ENCODE results near the gene GET4. TPM values are rescaled to one million over a fixed set of nuclear protein-coding genes. Genes with fewer than 3 reads are reported as not detected.
"Not testable (repeated sequence)": the region's sequence is repeated elsewhere in the genome, so short reads cannot be mapped to it uniquely, and the experiment has no call there.

The GET4 gene
- total and polyA plus RNA-seq, 2 experiments from 2014 or later = 48.3 to 102 TPM

DNA sequence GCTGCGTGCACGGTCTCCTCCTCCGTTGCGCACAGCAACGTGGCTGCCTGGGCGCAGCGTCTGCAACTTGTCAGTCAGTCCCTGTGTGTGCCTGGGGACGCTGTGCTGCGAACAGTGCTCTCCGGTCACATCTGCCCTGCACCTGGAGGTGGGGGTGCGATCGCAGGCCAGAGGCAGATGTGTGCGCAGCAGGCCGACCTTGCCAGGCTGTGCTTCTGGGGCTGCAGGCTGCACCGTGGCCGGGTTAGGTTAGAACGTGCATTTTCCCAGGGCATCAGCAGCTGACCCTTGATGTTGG is 8.2 kb upstream of the GET4 start:
- Histone ChIP-seq H3K4me3 (no peak overlapping the region), H3K27ac (no peak overlapping the region), H3K36me3 (replicated peaks; ENCODE audit: insufficient read depth, low read depth) (no peaks in the 10 kb centered on the region), H3K27me3 (no peaks in the 10 kb centered on the region), H3K9me3 (ENCODE audit: low read depth) (no peaks in the 10 kb centered on the region), H3K9me2 (replicated peaks; ENCODE audit: insufficient read depth) (no peaks in the 10 kb centered on the region), H3K79me2 (no peaks in the 10 kb centered on the region), H2AFZ (no peak overlapping the region), H3K4me1 (ENCODE audit: insufficient read depth) (no peaks in the 10 kb centered on the region), H4K20me1 (ENCODE audit: insufficient read depth, poor library complexity, severe bottlenecking) (no peaks in the 10 kb centered on the region), H3K4me2 (no peak overlapping the region)
- no peak for DNase-seq (ENCODE audit: low spot score)
- 96% methylated on average over 17 of the region's 17 CpGs for WGBS (ENCODE audit: low lambda C conversion rate, missing lambda C conversion rate)
- no peak for TF ChIP-seq EZH2phosphoT487 (IDR thresholded peaks at IDR 0.05; ENCODE audit: low read depth, severe bottlenecking, unreplicated experiment)
- no peak for TF ChIP-seq EZH2 (IDR thresholded peaks at IDR 0.05; ENCODE audit: borderline replicate concordance)
- TF ChIP-seq, protein P1, sequence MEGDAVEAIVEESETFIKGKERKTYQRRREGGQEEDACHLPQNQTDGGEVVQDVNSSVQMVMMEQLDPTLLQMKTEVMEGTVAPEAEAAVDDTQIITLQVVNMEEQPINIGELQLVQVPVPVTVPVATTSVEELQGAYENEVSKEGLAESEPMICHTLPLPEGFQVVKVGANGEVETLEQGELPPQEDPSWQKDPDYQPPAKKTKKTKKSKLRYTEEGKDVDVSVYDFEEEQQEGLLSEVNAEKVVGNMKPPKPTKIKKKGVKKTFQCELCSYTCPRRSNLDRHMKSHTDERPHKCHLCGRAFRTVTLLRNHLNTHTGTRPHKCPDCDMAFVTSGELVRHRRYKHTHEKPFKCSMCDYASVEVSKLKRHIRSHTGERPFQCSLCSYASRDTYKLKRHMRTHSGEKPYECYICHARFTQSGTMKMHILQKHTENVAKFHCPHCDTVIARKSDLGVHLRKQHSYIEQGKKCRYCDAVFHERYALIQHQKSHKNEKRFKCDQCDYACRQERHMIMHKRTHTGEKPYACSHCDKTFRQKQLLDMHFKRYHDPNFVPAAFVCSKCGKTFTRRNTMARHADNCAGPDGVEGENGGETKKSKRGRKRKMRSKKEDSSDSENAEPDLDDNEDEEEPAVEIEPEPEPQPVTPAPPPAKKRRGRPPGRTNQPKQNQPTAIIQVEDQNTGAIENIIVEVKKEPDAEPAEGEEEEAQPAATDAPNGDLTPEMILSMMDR (IDR thresholded peaks at IDR 0.05; ENCODE audit: poor library complexity) = no peak

DNA sequence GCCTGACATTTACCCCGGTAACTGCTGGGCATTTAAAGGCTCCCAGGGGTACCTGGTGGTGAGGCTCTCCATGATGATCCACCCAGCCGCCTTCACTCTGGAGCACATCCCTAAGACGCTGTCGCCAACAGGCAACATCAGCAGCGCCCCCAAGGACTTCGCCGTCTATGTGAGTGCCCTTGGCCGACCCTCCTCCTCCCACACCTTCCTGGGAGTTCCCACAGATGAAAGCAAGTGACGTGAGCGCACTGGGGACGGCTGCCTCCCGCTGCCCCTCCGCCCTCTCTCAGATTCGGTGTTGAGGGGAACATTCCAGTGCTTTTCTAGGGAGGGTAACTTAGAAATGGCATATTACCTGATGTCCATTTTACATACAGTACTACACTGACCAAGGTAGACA is 7.0 kb upstream of the GET4 start:
- no peaks in the 10 kb centered on the region for H3K36me3 ChIP-seq (replicated peaks; ENCODE audit: insufficient read depth, low read depth)
- H3K9me3 ChIP-seq (ENCODE audit: low read depth) = no peaks in the 10 kb centered on the region

DNA sequence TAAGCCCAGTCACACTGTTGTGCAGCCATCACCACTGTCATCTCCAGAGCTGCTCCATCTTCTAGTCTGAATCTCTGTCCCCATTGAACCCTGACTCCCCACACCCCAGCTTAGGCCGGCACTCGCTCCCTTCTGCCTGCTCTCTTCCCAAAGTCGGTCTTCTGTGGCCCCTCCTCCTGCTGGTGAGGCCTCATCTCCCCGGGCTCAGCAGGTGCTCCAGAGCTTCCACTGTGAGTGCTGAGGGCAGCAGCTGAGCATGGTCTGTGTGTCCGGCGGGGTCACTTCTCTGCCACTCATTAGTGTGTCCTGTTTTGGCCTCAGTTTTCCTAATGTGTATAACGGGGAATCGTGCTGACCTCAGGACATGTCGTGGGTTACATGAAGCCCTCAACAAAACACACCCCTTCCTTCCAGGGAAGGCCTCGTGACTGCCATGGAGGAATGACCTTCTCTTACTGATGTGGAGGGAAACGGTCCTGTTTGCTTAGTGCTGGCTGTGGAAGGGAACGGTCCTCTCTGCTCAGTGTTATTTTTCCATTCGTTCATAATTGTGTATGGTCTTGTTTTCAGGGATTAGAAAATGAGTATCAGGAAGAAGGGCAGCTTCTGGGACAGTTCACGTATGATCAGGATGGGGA is 4.3 kb upstream of the GET4 start:
- H4K20me1 ChIP-seq (ENCODE audit: insufficient read depth, poor library complexity, severe bottlenecking) = no peaks in the 10 kb centered on the region
- no peaks in the 10 kb centered on the region for H3K36me3 ChIP-seq (replicated peaks; ENCODE audit: insufficient read depth, low read depth)
- H3K9me2 ChIP-seq (replicated peaks; ENCODE audit: insufficient read depth) = no peaks in the 10 kb centered on the region
- no peaks in the 10 kb centered on the region for H3K79me2 ChIP-seq
- DNase-seq (ENCODE audit: low spot score) = no peak
- H3K4me3 ChIP-seq = no peak overlapping the region
- TF ChIP-seq EZH2 (IDR thresholded peaks at IDR 0.05; ENCODE audit: borderline replicate concordance) (no peak), EZH2phosphoT487 (IDR thresholded peaks at IDR 0.05; ENCODE audit: low read depth, severe bottlenecking, unreplicated experiment) (no peak)
- TF ChIP-seq, protein P1 (IDR thresholded peaks at IDR 0.05; ENCODE audit: poor library complexity) = no peak
- H2AFZ ChIP-seq = no peak overlapping the region
- H3K27me3 ChIP-seq = no peaks in the 10 kb centered on the region
- 91% methylated on average over 14 of the region's 14 CpGs for WGBS (ENCODE audit: low lambda C conversion rate, missing lambda C conversion rate)
- no peaks in the 10 kb centered on the region for H3K9me3 ChIP-seq (ENCODE audit: low read depth)
- no peak overlapping the region for H3K4me2 ChIP-seq
- H3K27ac ChIP-seq = no peak overlapping the region
- peaks cover 12% of the 10 kb centered on the region for H3K4me1 ChIP-seq (ENCODE audit: insufficient read depth)

More for the DNA sequence above, 7.0 kb upstream of the GET4 start:
- Histone ChIP-seq H3K27ac (no peak overlapping the region), H3K27me3 (no peaks in the 10 kb centered on the region), H3K4me1 (ENCODE audit: insufficient read depth) (no peaks in the 10 kb centered on the region), H3K9me2 (replicated peaks; ENCODE audit: insufficient read depth) (no peaks in the 10 kb centered on the region), H3K79me2 (no peaks in the 10 kb centered on the region), H3K4me2 (no peak overlapping the region), H4K20me1 (ENCODE audit: insufficient read depth, poor library complexity, severe bottlenecking) (no peaks in the 10 kb centered on the region), H2AFZ (no peak overlapping the region), H3K4me3 (no peak overlapping the region)
- no peak for DNase-seq (ENCODE audit: low spot score)
- WGBS (ENCODE audit: low lambda C conversion rate, missing lambda C conversion rate) = 97% methylated on average over 14 of the region's 14 CpGs
- TF ChIP-seq, protein P1 (IDR thresholded peaks at IDR 0.05; ENCODE audit: poor library complexity) = no peak
- TF ChIP-seq EZH2 (IDR thresholded peaks at IDR 0.05; ENCODE audit: borderline replicate concordance) = no peak
- no peak for TF ChIP-seq EZH2phosphoT487 (IDR thresholded peaks at IDR 0.05; ENCODE audit: low read depth, severe bottlenecking, unreplicated experiment)

DNA sequence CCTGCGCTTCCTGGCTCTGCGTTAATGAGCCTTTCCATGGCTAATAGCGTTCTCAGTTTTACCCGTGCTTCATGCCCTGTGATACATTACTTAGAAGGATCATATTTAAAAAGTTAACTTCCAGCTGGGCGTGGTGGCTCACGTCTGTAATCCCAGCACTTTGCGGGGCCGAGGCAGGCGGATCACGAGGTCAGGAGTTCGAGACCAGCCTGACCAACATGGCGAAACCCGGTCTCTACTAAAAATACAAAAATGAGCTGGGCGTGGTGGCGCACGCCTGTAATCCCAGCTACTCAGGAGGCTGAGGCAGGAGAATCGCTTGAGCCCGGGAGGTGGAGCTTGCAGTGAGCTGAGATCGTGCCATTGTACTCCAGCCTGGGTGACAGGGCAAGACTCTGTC is 3.7 kb upstream of the GET4 start:
- H3K4me3 ChIP-seq; H3K9me2 ChIP-seq (replicated peaks; ENCODE audit: insufficient read depth); H3K27me3 ChIP-seq; H3K79me2 ChIP-seq; H2AFZ ChIP-seq; DNase-seq (ENCODE audit: low spot score); H3K4me2 ChIP-seq; H4K20me1 ChIP-seq (ENCODE audit: insufficient read depth, poor library complexity, severe bottlenecking); H3K9me3 ChIP-seq (ENCODE audit: low read depth); H3K36me3 ChIP-seq (replicated peaks; ENCODE audit: insufficient read depth, low read depth): not testable (repeated sequence)
- Histone ChIP-seq H3K4me1 (ENCODE audit: insufficient read depth) (peaks cover 12% of the 10 kb centered on the region), H3K27ac (peak overlapping the region; percentile 25)
- 94% methylated on average over 19 of the region's 19 CpGs for WGBS (ENCODE audit: low lambda C conversion rate, missing lambda C conversion rate)

All from hepatocyte (in vitro differentiated cells).